Neural cell (in vitro differentiated cells): Measurements from ENCODE around the gene PRDM15. TPM values are rescaled to one million over a fixed set of nuclear protein-coding genes. Genes with fewer than 3 reads are reported as not detected.

Experiments used
- H2AFZ ChIP-seq: fragments of 200-600, 300-800 bp; sonication (generic), shearing (Covaris generic); 2 replicates; pipeline ENCODE4 v1.6.0; 2014; ENCODE audit warnings: low read depth, mild to moderate bottlenecking, antibody characterized with exemption, low read length, moderate library complexity
- H3F3A ChIP-seq: fragments of 200-600 bp; shearing (Covaris generic); 2 replicates; pipeline ENCODE4 v1.6.1; 2016; ENCODE audit warnings: mild to moderate bottlenecking, moderate library complexity, mixed read lengths, antibody characterized with exemption, low read length; ENCODE audit not compliant: insufficient read depth, poor library complexity, severe bottlenecking
- H3K27ac ChIP-seq: fragments of 200-600, 300-800 bp; sonication (generic), shearing (Covaris generic); 2 replicates; pipeline ENCODE4 v1.5.1; 2014; ENCODE audit warnings: mild to moderate bottlenecking, low read length, moderate library complexity
- H3K27me3 ChIP-seq: fragments of 300-800, 200-600 bp; sonication (generic), shearing (Covaris generic); 2 replicates; pipeline ENCODE4 v1.6.0; 2014; ENCODE audit warnings: mild to moderate bottlenecking, low read depth, low read length, moderate library complexity; ENCODE audit not compliant: insufficient read depth
- H3K36me3 ChIP-seq: fragments of 300-800, 200-600 bp; sonication (generic), shearing (Covaris generic); 2 replicates; pipeline ENCODE4 v1.5.1; 2014; ENCODE audit warnings: mild to moderate bottlenecking, antibody characterized with exemption, low read length, moderate library complexity; ENCODE audit not compliant: insufficient read depth
- H3K4me2 ChIP-seq: fragments of 300-800, 200-600 bp; sonication (generic), shearing (Covaris generic); 2 replicates; pipeline ENCODE4 v1.6.0; 2014; ENCODE audit warnings: mild to moderate bottlenecking, low read length
- H3K4me3 ChIP-seq: fragments of 300-800, 200-600 bp; sonication (generic), shearing (Covaris generic); 2 replicates; pipeline ENCODE4 v1.5.1; 2014; ENCODE audit warnings: mild to moderate bottlenecking, low read length, moderate library complexity
- H3K79me2 ChIP-seq: fragments of 200-600 bp; shearing (Covaris generic); replicated peaks from 2 replicates; pipeline ENCODE4 v1.6.0; 2014; ENCODE audit warnings: mild to moderate bottlenecking, low read length, moderate library complexity; ENCODE audit not compliant: insufficient read depth
- H3K9ac ChIP-seq: fragments of 300-800, 200-600 bp; sonication (generic), shearing (Covaris generic); 2 replicates; pipeline ENCODE4 v1.6.1; 2016; ENCODE audit warnings: mild to moderate bottlenecking, low read length, mixed read lengths
- H3K9me2 ChIP-seq: fragments of 200-600 bp; shearing (Covaris generic); 2 replicates; pipeline ENCODE4 v1.6.1; 2016; ENCODE audit warnings: mild to moderate bottlenecking, low read length, mixed read lengths; ENCODE audit not compliant: insufficient read depth
- H3K9me3 ChIP-seq: fragments of 200-600, 300-800 bp; sonication (generic), shearing (Covaris generic); 2 replicates; pipeline ENCODE4 v1.6.1; 2016; ENCODE audit warnings: mild to moderate bottlenecking, mixed run types, low read length, moderate library complexity, mixed read lengths
- H4K20me1 ChIP-seq: fragments of 200-600 bp; shearing (Covaris generic); 2 replicates; pipeline ENCODE4 v1.6.1; 2016; ENCODE audit warnings: mild to moderate bottlenecking, mixed run types; ENCODE audit not compliant: insufficient read depth
- EP300 ChIP-seq: fragments of 450-650 bp; conservative IDR thresholded peaks from 2 replicates; pipeline ENCODE4 v1.6.1; 2014; ENCODE audit warnings: antibody characterized with exemption, mild to moderate bottlenecking, moderate library complexity; ENCODE audit not compliant: poor library complexity, severe bottlenecking
- EZH2 ChIP-seq: fragments of 200-600, 300-800 bp; shearing (Covaris generic), sonication (generic); IDR thresholded peaks from 2 replicates; pipeline ENCODE4 v1.6.1; 2014; ENCODE audit warnings: antibody characterized with exemption, low read length, borderline replicate concordance, mild to moderate bottlenecking; ENCODE audit not compliant: insufficient read depth, poor library complexity, severe bottlenecking
- MXI1 ChIP-seq: fragments of 450-650 bp; conservative IDR thresholded peaks from 2 replicates; pipeline ENCODE4 v1.6.1; 2014; ENCODE audit warnings: antibody characterized with exemption, mild to moderate bottlenecking; ENCODE audit not compliant: poor library complexity, severe bottlenecking
- POLR2AphosphoS5 ChIP-seq: IDR thresholded peaks from 2 replicates; pipeline ENCODE4 v1.6.1; 2012
- RAD21 ChIP-seq: fragments of 450-650 bp; conservative IDR thresholded peaks from 2 replicates; pipeline ENCODE4 v1.6.1; 2014; ENCODE audit warnings: antibody characterized with exemption, mild to moderate bottlenecking, moderate library complexity
- SMC3 ChIP-seq: fragments of 450-650 bp; conservative IDR thresholded peaks from 2 replicates; pipeline ENCODE4 v1.6.1; 2014; ENCODE audit warnings: antibody characterized with exemption, mild to moderate bottlenecking, moderate library complexity; ENCODE audit not compliant: poor library complexity
- TAF1 ChIP-seq: IDR thresholded peaks from 2 replicates; pipeline ENCODE4 v1.6.1; 2012; ENCODE audit warnings: low read depth
- polyA plus RNA-seq: library from polyadenylated mRNA; depleted of rRNA; stranded (reverse); fragments of >200 nt; gene quantifications from 2 replicates; pipeline ENCODE4 v1.2.3, GENCODE V29; 2014
- TF ChIP-seq, protein P1 (sequence below): IDR thresholded peaks from 2 replicates; pipeline ENCODE4 v1.6.1; 2012; ENCODE audit warnings: borderline replicate concordance
- TF ChIP-seq, protein P2 (sequence below): fragments of 450-650 bp; IDR thresholded peaks from 2 replicates; pipeline ENCODE4 v1.5.1; 2014; ENCODE audit warnings: antibody characterized with exemption, mild to moderate bottlenecking, moderate library complexity; ENCODE audit not compliant: poor library complexity, severe bottlenecking

PRDM15 gene
- polyA plus RNA-seq, 1 donor from 2014 or later, result 4.1 TPM

DNA sequence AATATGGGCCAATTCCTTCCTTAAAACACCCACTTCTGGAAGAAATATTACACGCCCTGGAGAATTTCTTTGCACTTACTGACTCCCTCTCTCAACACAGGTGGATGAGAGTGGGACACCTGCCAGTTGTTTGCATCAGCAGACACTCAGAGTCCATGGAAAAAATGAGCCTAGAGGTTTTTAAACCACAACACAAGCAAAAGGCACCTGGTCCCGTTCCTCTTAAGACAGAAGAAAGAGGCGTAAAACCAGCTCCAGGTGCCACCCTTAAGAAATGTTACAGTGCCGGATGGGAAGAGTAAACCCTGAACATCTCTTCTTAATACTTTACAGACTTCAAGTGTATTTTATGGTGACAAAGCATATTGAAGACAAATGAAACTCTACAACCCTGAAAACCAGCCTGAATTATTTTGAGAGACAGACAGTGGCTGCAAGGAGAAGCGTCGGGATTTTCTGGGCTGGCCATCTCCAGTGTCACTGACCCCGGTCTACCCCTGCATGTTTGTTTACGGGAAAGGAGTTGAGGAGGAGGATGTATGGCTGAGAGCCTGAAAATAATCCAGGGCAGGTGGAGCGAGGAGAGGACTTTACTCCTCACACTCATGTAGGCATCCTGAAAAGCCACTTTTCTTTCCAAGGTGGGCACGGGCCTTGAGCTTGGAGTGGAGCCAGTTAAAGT, 104.5 kb downstream of the PRDM15 start:
- no peak overlapping the region for H2AFZ ChIP-seq
- no peak overlapping the region for H3K4me3 ChIP-seq
- H4K20me1 ChIP-seq, result no peaks in the 10 kb centered on the region
- H3K4me2 ChIP-seq, result no peak overlapping the region
- H3K27me3 ChIP-seq, result peaks cover 27% of the 10 kb centered on the region
- no peaks in the 10 kb centered on the region for H3K36me3 ChIP-seq
- H3K9ac ChIP-seq, result no peak overlapping the region
- TF ChIP-seq EP300 (no peak), MXI1 (no peak), SMC3 (no peak), RAD21 (no peak), TAF1 (no peak), POLR2AphosphoS5 (no peak), EZH2 (no peak)
- TF ChIP-seq, protein P1, sequence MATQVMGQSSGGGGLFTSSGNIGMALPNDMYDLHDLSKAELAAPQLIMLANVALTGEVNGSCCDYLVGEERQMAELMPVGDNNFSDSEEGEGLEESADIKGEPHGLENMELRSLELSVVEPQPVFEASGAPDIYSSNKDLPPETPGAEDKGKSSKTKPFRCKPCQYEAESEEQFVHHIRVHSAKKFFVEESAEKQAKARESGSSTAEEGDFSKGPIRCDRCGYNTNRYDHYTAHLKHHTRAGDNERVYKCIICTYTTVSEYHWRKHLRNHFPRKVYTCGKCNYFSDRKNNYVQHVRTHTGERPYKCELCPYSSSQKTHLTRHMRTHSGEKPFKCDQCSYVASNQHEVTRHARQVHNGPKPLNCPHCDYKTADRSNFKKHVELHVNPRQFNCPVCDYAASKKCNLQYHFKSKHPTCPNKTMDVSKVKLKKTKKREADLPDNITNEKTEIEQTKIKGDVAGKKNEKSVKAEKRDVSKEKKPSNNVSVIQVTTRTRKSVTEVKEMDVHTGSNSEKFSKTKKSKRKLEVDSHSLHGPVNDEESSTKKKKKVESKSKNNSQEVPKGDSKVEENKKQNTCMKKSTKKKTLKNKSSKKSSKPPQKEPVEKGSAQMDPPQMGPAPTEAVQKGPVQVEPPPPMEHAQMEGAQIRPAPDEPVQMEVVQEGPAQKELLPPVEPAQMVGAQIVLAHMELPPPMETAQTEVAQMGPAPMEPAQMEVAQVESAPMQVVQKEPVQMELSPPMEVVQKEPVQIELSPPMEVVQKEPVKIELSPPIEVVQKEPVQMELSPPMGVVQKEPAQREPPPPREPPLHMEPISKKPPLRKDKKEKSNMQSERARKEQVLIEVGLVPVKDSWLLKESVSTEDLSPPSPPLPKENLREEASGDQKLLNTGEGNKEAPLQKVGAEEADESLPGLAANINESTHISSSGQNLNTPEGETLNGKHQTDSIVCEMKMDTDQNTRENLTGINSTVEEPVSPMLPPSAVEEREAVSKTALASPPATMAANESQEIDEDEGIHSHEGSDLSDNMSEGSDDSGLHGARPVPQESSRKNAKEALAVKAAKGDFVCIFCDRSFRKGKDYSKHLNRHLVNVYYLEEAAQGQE, result no peak
- TF ChIP-seq, protein P2, sequence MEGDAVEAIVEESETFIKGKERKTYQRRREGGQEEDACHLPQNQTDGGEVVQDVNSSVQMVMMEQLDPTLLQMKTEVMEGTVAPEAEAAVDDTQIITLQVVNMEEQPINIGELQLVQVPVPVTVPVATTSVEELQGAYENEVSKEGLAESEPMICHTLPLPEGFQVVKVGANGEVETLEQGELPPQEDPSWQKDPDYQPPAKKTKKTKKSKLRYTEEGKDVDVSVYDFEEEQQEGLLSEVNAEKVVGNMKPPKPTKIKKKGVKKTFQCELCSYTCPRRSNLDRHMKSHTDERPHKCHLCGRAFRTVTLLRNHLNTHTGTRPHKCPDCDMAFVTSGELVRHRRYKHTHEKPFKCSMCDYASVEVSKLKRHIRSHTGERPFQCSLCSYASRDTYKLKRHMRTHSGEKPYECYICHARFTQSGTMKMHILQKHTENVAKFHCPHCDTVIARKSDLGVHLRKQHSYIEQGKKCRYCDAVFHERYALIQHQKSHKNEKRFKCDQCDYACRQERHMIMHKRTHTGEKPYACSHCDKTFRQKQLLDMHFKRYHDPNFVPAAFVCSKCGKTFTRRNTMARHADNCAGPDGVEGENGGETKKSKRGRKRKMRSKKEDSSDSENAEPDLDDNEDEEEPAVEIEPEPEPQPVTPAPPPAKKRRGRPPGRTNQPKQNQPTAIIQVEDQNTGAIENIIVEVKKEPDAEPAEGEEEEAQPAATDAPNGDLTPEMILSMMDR, result no peak
- H3K27ac ChIP-seq, result no peak overlapping the region
- H3K9me3 ChIP-seq, result no peaks in the 10 kb centered on the region
- no peaks in the 10 kb centered on the region for H3K9me2 ChIP-seq
- no peaks in the 10 kb centered on the region for H3F3A ChIP-seq
- no peaks in the 10 kb centered on the region for H3K79me2 ChIP-seq

DNA sequence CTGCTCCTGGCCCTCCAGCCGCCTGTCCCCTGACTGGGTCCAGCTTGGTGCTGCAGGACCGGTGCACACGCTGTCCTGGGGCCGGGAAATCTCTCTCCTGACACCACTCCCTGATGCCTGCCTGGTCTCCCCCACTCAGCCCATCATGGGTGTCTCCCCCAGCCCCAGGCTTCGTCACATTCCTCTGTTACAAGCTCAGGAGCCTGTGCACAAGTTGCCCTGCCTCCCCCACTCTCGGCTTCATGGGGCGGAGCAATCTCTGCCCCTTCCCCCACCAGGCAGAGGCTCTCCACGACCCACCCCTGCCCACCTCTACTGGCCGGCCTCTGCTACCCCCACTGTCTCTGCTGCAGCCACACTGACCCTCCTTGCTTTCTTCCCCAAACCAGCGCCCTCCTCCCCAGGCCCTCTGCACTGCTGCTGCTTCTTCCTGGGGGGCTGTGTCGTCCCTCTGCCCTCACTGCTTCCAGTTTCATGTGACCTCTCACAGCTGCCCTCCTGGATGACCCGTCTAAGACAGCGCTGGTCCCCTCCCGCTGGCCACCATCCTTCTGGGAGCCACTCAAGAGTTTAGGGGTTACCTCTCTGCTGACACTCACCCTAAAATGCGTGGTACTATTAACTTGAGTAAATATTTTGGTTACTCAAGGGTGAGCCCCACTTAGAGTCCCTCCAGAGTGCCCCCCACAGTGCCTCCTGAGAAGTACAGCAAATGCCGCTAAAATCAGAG, 106.6 kb downstream of the PRDM15 start:
- H3K27me3 ChIP-seq, result peaks cover 40% of the 10 kb centered on the region
- no peaks in the 10 kb centered on the region for H3K36me3 ChIP-seq
- H4K20me1 ChIP-seq, result no peaks in the 10 kb centered on the region
- H3K4me2 ChIP-seq, result no peak overlapping the region
- TF ChIP-seq, protein P1, result no peak
- TF ChIP-seq, protein P2, result no peak
- no peak for TF ChIP-seq POLR2AphosphoS5
- TF ChIP-seq EP300, result no peak
- H3K9me3 ChIP-seq, result no peaks in the 10 kb centered on the region
- H3K4me3 ChIP-seq, result no peak overlapping the region
- H3F3A ChIP-seq, result no peaks in the 10 kb centered on the region
- no peaks in the 10 kb centered on the region for H3K79me2 ChIP-seq
- no peaks in the 10 kb centered on the region for H3K9me2 ChIP-seq
- H2AFZ ChIP-seq, result no peak overlapping the region
- H3K27ac ChIP-seq, result no peak overlapping the region
- H3K9ac ChIP-seq, result no peak overlapping the region
